NCI-H526 (cell line): Measurements from ENCODE around the gene CYB5R4.
"Not testable (repeated sequence)": the region's sequence is repeated elsewhere in the genome, so short reads cannot be mapped to it uniquely, and the experiment has no call there.

ENCODE experiments used
- DNase-seq, 2 experiments: peaks; one replicate each; lab custom pipeline; 2025; lab: John Stamatoyannopoulos, UW

The CYB5R4 gene

GRCh38 chr6:83908813-83909212 lies 49.3 kb downstream of the CYB5R4 start:
- DNase-seq: no peak

DNA sequence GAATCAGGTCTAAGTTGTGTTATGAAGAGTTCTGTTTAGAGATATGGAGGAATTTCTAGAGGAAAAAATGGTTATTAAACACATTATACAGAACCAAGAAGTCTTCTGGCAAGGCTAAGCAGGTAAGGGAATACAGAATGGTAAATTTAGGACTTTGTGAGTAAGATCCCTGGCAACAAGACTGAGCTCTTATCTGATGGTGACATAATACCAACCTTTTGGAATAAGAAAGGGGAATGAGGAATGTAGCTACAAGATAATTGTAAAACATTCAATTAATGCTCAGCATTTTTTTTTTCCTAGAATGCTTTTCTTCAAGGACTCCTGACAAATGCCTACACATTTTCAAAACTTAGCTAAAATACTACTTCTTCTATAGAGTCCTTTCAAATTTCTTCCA lies 51.8 kb downstream of the CYB5R4 start:
- DNase-seq: no peak

- DNase-seq: no peak
Observed at GRCh38 chr6:83914953-83915352, 55.5 kb downstream of the CYB5R4 start.

- DNase-seq: no peak
Observed at GRCh38 chr6:83917001-83917400, 57.5 kb downstream of the CYB5R4 start.

DNA sequence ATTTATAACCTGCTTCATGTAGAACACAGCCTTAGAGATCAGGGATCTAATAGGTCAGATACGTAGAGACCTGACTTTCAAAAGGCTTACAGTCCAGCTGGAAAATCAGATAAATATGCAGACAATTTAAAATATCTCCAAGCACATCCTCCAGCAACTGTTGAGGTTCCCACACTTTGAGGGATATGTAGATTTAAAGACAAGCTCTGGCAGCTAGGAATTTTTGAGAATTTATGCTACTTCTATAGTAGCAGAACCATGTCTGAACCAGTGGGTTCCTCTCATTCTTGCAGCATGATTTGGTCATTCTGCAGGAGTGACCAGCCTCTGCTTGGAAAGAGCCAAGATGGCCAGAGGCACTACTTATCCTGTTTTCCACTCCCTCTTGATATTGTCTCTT lies 60.5 kb downstream of the CYB5R4 start:
- DNase-seq: no peak

DNA sequence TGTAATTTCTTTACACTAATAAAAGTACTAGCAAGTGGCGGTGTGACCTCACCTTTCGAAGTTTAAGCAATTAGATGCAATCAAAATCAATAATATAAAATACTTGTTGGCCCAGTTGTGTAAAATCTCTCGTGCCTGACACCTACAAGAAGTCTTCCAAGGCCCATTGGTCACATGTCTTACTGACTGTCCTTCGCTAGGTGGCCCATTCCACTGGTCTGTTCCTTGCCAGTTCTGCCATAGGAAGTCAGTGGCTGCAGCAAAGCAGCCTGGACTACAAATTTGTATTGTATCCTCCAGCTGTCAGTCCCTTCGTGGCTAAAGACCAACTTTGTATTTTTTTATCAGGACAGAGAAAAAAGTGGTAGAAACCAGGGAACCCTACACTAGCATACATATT lies 61.8 kb downstream of the CYB5R4 start:
- no peak for DNase-seq

GRCh38 chr6:83927470-83927869 lies 68.0 kb downstream of the CYB5R4 start:
- no peak for DNase-seq

- no peak for DNase-seq
Observed at GRCh38 chr6:83928286-83928685, 68.8 kb downstream of the CYB5R4 start.

- not testable (repeated sequence) for DNase-seq
Observed at GRCh38 chr6:83946201-83946833, 86.8 kb downstream of the CYB5R4 start.

GRCh38 chr6:83947983-83948382 lies 88.5 kb downstream of the CYB5R4 start:
- not testable (repeated sequence) for DNase-seq

GRCh38 chr6:83948851-83949250 lies 89.4 kb downstream of the CYB5R4 start:
- no peak for DNase-seq

GRCh38 chr6:83951423-83951822 lies 91.9 kb downstream of the CYB5R4 start:
- DNase-seq: not testable (repeated sequence)

GRCh38 chr6:83952830-83953229 lies 93.3 kb downstream of the CYB5R4 start:
- DNase-seq: no peak

DNA sequence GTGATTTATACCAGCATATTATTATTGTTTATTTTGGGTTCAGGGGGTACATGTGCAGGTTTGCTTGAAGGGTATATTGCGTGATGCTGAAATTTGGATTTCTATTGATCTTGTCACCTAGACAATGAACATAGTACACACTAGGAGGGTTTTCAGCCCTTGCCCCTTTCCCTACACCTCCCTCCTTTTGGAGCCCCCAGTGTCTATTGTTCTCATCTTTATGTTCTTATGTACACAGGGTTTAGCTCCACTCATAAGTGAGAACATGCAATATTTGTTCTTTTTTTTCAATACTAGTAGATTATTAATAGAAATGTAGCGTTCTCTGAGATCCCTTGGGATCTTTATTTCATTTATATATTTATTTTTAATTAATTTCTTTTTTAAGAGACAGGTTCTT lies 94.9 kb downstream of the CYB5R4 start:
- DNase-seq: no peak

DNA sequence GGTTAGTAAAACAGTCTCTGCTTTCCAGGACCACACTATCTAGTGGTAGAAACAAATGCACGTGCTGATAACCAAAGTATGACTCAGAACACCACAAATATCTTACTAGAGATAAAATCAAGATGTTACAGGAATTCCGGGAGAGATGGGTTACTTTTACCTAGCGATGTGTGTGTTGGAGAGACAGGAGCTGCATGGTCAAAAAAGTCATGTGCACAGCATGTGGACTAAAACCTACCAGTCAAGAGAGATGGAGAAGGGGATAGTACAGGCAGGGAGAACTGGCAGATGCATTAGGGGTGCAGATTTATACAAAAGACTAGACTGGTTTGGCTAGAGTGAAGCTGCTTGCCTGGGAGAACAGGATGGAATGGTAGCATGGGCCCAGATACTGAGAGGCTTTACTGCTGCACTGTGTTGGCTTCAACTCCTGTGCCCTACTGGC lies 98.8 kb downstream of the CYB5R4 start:
- DNase-seq: no peak

DNA sequence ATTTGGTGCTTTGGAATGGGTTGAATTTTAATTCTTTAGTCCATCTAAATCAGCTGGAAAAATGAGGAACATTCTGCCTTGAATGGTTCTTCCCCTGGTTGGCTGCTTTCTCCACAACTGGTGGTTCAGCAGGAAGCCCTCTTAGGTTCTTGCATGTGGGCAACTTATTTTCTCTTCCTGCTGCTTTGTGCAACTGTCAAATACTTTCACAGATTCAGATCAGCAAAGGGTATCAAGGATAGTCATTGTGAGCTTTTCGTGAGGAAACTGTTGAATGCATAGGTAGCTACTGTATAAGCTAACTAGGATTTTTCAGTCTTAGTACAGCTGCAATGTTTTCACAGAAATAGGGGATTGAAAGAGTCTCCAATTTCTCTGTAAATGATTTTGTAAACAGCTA lies 101.2 kb downstream of the CYB5R4 start:
- DNase-seq: no peak

DNA sequence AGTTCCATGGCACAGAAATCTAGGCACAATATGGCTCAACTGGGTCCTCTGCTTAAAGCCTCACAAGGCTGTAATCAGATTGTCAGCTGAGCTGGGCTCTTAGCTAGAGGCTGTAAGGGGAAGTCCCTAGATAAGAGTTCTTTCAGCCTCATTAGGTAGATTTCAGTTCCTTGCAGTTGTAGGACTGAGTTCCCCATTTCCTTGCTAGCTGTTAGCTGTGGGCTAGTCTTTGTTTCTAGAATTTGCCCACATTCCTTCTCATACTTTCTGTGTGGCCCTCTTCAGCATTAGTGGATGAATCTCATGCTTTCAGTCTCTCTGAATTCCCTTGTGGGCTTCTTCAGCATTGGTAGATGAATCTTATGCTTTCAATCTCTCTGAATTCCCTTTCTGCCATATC lies 103.1 kb downstream of the CYB5R4 start:
- DNase-seq: no peak

DNA sequence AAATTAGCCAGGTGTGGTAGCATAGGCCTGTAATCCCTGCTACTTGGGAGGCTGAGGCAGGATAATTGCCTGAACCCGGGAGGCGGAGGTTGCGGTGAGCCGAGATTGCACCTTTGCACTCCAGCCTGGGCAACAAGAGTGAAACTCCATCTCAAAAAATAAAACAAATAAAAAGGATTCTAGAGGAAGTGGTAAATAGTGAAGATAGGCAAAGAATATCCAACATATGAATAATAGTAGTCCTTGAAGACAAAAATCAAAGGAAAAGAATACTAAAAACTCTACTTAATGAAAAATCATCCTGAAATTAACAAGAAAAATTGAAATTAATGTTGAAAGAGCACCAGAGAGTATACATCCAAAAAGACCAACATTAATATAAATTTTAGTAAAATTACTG lies 107.0 kb downstream of the CYB5R4 start:
- DNase-seq: no peak

- DNase-seq: no peak
Observed at GRCh38 chr6:83970582-83970981, 111.1 kb downstream of the CYB5R4 start.

DNA sequence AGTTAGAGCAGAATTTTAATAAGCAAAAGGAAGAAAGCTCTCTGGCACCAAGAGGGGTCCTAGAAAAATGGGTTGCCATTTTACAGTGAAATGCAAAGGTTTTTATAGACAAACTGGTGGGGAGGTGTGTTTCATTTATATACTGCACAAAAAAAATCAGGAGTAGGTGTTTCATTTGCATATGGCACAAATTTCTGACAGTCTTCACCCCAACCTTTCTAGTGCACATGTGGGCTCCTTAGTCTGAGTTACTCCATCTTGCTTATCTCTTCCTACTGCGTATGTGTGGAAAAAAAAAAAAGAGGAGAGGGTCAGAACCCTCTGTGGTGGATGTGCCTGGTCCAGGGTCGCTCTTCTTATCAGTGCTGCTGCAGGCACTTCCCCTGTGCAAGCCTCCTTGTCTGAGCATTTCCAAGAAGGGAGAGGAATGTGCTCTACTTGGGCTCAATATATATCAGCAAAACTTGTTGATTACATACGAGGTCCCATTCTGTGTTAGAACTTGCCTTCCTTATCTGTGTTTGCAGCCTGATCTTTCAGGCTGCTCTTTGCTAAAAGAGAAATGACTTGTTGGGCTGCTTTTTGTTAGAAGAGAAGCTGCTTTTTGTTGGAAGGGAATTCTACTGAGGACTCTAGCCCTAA lies 115.0 kb downstream of the CYB5R4 start:
- DNase-seq: no peak

- no peak for DNase-seq
Observed at GRCh38 chr6:83976037-83976755, 116.7 kb downstream of the CYB5R4 start.

- no peak for DNase-seq
Observed at GRCh38 chr6:83976871-83977270, 117.4 kb downstream of the CYB5R4 start.

GRCh38 chr6:83978324-83978734 lies 118.8 kb downstream of the CYB5R4 start:
- DNase-seq: no peak
